Activated gamma-delta T cell treated with Interleukin-2 at 50 U/mL for 16 hours (primary cell): ENCODE results near the gene LARP6.

Experiments used
- DNase-seq: peaks from one replicate; pipeline ENCODE4 v3.0.0-alpha.2; 2020

Gene LARP6

GRCh38 chr15:70792171-70792573 lies 61.8 kb downstream of the LARP6 start:
- no peak for DNase-seq

GRCh38 chr15:70791259-70791658 lies 62.7 kb downstream of the LARP6 start:
- DNase-seq, result no peak

- DNase-seq, result no peak
These were observed 64.7 kb downstream of the LARP6 start for GRCh38 chr15:70789213-70789612.

- no peak for DNase-seq
These were observed 65.6 kb downstream of the LARP6 start for GRCh38 chr15:70788114-70789049.

- DNase-seq, result no peak
These were observed 67.0 kb downstream of the LARP6 start for GRCh38 chr15:70786996-70787395.

GRCh38 chr15:70783610-70784022 lies 70.3 kb downstream of the LARP6 start:
- no peak for DNase-seq

- no peak for DNase-seq
These were observed 70.9 kb downstream of the LARP6 start for GRCh38 chr15:70783041-70783440.

- DNase-seq, result no peak
These were observed 72.7 kb downstream of the LARP6 start for GRCh38 chr15:70781236-70781635.
